ENCODE data around the gene AMER3. TPM values are rescaled to one million over a fixed set of nuclear protein-coding genes. Genes with fewer than 3 reads are reported as not detected.

The AMER3 gene
- polyA plus RNA-seq, 1 of the 3 experiments (the other 2 are of a cell fraction) = under 0.01 TPM

DNA sequence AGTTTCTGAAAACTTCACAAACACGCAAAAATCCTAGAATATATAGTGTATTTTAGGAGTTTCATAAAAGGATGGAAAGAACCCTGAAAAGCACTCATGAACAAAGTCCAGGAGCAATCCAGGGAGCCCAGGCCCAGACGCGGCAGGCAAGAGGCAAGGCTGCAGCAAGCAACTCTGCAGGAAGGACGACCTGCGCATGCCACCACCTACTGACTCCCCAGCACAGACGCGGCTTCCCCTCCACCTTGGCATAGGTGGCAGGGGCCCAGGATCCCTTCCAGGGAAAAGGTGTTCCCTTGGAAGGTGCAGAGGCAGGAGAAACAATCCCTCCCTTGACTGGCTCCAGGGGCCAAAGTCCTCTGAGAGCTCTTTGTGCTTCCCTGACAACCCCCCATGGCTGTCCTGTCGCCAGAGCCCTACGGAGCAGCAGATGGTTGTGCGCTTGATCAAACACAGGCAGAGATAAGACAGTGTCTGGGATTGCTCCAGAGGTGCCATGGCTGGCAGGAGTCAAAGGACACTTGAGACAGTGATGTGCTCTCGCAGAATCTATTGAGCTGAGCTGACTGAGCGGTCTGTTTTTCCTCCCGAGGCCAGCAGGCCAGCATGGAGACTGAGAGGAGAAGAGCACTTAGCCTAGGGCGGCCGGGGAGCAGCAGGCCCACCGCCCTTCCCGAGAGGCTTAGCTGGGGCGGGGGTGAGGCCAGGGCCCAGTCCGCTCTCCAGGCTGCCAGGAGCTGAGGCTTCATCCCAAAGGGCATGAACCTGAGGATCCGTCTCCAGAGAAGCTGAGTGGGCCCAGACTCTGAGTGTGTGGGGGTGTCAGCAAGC is 10.8 kb upstream of the AMER3 start:
- Histone ChIP-seq H3K9me2 (no peaks in the 10 kb centered on the region), H3K27ac (ENCODE audit: low read depth in 2 of 2, low read length in 1 of 2) (peak overlapping the region in 1 of 2 experiments; percentile 95; a peak in 2 of 4 replicates), H4K20me1 (ENCODE audit: insufficient read depth) (no peaks in the 10 kb centered on the region), H3K9ac (no peak overlapping the region), H3K36me3 (replicated peaks in 1 of 2; ENCODE audit: control insufficient read depth in 1 of 2, insufficient read depth in 2 of 2, low read length in 1 of 2) (no peaks in the 10 kb centered on the region), H2AFZ (ENCODE audit: low read depth) (no peak overlapping the region), H3K79me2 (ENCODE audit: insufficient read depth) (no peaks in the 10 kb centered on the region), H3K4me1 (ENCODE audit: control insufficient read depth in 1 of 2, insufficient read depth in 2 of 2, low read depth in 1 of 2, low read length in 1 of 2) (peaks cover 0 to 16% of the 10 kb centered on the region in 2 experiments; a peak in 2 of 4 replicates), H3K4me2 (no peak overlapping the region), H3F3A (replicated peaks; ENCODE audit: insufficient read depth) (no peaks in the 10 kb centered on the region), H3K27me3 (ENCODE audit: insufficient read depth) (no peaks in the 10 kb centered on the region), H3K9me3 (no peaks in the 10 kb centered on the region), H3K4me3 (ENCODE audit: low read depth in 2 of 2, low read length in 1 of 2) (no peak overlapping the region; a peak in 1 of 4 replicates)
- ChIA-PET CTCF (interaction anchor here (0.7 to 1.6 kb wide), 6 partner anchors 11 to 140 kb away, joined by 3 to 8 read pairs (median 4); partner anchors contain the start of gene AMER3), POLR2A (interaction anchor here (0.6 to 4.3 kb wide), 6 partner anchors 10 to 403 kb away, joined by 3 to 20 read pairs (median 4); partner anchors contain the start of gene GPR148)
- WGBS (ENCODE audit: low lambda C conversion rate) = 33% methylated on average over 12 of the region's 20 CpGs
- peak; percentile 89 for DNase-seq
- TF ChIP-seq FOXM1 (IDR thresholded peaks at IDR 0.05; ENCODE audit: low read depth) (no peak), POLR2AphosphoS5 (IDR thresholded peaks at IDR 0.05; ENCODE audit: low read depth, low read length) (peak; percentile 47; the same call in 1 of the 2 replicates), GABPA (IDR thresholded peaks at IDR 0.05; ENCODE audit: low read depth) (no peak), JUND (IDR thresholded peaks at IDR 0.05) (no peak), MEF2A (IDR thresholded peaks at IDR 0.05; ENCODE audit: borderline replicate concordance, low read depth) (no peak), TCF12 (IDR thresholded peaks at IDR 0.05) (peak; percentile 59), EZH2phosphoT487 (IDR thresholded peaks at IDR 0.05; ENCODE audit: borderline replicate concordance, low read depth) (no peak), NRF1 (IDR thresholded peaks at IDR 0.05; ENCODE audit: low read depth, low read length) (no peak), TEAD4 (IDR thresholded peaks at IDR 0.05; ENCODE audit: borderline replicate concordance, insufficient read depth) (no peak), CHD2 (IDR thresholded peaks at IDR 0.05; ENCODE audit: low read length, partially characterized antibody) (peak; percentile 83), SIN3A (IDR thresholded peaks at IDR 0.05; ENCODE audit: borderline replicate concordance, low read depth, low read length) (no peak), TAF1 (IDR thresholded peaks at IDR 0.05; ENCODE audit: borderline replicate concordance, low read depth, low read length) (no peak), FOSL2 (IDR thresholded peaks at IDR 0.05; ENCODE audit: borderline replicate concordance, low read depth) (no peak), EP300 (IDR thresholded peaks at IDR 0.05; ENCODE audit: borderline replicate concordance in 1 of 2, low read depth in 1 of 2, low read length in 1 of 2) (peak in 1 of 2 experiments; percentile 95; a peak in 2 of 4 replicates), GATA2 (CRISPR knock-in tag; IDR thresholded peaks at IDR 0.05) (peak; percentile 99), FOXJ3 (CRISPR knock-in tag; IDR thresholded peaks at IDR 0.05) (peak; percentile 98), RCOR1 (IDR thresholded peaks at IDR 0.05; ENCODE audit: low read length) (peak; percentile 92), MXI1 (IDR thresholded peaks at IDR 0.05; ENCODE audit: low read depth, low read length) (peak; percentile 64; the same call in 1 of the 2 replicates), RFX5 (IDR thresholded peaks at IDR 0.05; ENCODE audit: low read length) (no peak), ELF1 (IDR thresholded peaks at IDR 0.05) (no peak), YY1 (IDR thresholded peaks at IDR 0.05; ENCODE audit: low read depth) (no peak), SMC3 (IDR thresholded peaks at IDR 0.05; ENCODE audit: low read depth, low read length) (no peak; the same call in 1 of the 2 replicates), NFIC (IDR thresholded peaks at IDR 0.05; ENCODE audit: borderline replicate concordance) (no peak)
- TF ChIP-seq, protein P1, sequence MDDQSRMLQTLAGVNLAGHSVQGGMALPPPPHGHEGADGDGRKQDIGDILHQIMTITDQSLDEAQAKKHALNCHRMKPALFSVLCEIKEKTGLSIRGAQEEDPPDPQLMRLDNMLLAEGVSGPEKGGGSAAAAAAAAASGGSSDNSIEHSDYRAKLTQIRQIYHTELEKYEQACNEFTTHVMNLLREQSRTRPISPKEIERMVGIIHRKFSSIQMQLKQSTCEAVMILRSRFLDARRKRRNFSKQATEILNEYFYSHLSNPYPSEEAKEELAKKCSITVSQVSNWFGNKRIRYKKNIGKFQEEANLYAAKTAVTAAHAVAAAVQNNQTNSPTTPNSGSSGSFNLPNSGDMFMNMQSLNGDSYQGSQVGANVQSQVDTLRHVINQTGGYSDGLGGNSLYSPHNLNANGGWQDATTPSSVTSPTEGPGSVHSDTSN (IDR thresholded peaks at IDR 0.05) = no peak
- TF ChIP-seq, protein P2, sequence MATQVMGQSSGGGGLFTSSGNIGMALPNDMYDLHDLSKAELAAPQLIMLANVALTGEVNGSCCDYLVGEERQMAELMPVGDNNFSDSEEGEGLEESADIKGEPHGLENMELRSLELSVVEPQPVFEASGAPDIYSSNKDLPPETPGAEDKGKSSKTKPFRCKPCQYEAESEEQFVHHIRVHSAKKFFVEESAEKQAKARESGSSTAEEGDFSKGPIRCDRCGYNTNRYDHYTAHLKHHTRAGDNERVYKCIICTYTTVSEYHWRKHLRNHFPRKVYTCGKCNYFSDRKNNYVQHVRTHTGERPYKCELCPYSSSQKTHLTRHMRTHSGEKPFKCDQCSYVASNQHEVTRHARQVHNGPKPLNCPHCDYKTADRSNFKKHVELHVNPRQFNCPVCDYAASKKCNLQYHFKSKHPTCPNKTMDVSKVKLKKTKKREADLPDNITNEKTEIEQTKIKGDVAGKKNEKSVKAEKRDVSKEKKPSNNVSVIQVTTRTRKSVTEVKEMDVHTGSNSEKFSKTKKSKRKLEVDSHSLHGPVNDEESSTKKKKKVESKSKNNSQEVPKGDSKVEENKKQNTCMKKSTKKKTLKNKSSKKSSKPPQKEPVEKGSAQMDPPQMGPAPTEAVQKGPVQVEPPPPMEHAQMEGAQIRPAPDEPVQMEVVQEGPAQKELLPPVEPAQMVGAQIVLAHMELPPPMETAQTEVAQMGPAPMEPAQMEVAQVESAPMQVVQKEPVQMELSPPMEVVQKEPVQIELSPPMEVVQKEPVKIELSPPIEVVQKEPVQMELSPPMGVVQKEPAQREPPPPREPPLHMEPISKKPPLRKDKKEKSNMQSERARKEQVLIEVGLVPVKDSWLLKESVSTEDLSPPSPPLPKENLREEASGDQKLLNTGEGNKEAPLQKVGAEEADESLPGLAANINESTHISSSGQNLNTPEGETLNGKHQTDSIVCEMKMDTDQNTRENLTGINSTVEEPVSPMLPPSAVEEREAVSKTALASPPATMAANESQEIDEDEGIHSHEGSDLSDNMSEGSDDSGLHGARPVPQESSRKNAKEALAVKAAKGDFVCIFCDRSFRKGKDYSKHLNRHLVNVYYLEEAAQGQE (IDR thresholded peaks at IDR 0.05; ENCODE audit: low read depth, low read length) = no peak
- TF ChIP-seq, protein P3, sequence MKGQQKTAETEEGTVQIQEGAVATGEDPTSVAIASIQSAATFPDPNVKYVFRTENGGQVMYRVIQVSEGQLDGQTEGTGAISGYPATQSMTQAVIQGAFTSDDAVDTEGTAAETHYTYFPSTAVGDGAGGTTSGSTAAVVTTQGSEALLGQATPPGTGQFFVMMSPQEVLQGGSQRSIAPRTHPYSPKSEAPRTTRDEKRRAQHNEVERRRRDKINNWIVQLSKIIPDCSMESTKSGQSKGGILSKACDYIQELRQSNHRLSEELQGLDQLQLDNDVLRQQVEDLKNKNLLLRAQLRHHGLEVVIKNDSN (IDR thresholded peaks at IDR 0.05; ENCODE audit: borderline replicate concordance, low read depth) = no peak
- TF ChIP-seq, protein P4, sequence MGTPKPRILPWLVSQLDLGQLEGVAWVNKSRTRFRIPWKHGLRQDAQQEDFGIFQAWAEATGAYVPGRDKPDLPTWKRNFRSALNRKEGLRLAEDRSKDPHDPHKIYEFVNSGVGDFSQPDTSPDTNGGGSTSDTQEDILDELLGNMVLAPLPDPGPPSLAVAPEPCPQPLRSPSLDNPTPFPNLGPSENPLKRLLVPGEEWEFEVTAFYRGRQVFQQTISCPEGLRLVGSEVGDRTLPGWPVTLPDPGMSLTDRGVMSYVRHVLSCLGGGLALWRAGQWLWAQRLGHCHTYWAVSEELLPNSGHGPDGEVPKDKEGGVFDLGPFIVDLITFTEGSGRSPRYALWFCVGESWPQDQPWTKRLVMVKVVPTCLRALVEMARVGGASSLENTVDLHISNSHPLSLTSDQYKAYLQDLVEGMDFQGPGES (IDR thresholded peaks at IDR 0.05; ENCODE audit: low read depth, low read length) = no peak
- TF ChIP-seq, protein P5, sequence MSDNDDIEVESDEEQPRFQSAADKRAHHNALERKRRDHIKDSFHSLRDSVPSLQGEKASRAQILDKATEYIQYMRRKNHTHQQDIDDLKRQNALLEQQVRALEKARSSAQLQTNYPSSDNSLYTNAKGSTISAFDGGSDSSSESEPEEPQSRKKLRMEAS (IDR thresholded peaks at IDR 0.05; ENCODE audit: low read depth) = no peak

Measured in SK-N-SH (cell line).